NCI-H460 (cell line): ENCODE results near the gene PLEKHM3. TPM values are rescaled to one million over a fixed set of nuclear protein-coding genes. Genes with fewer than 3 reads are reported as not detected.

Source experiments
- DNase-seq: peaks from one replicate; pipeline ENCODE4 v3.0.0-alpha.2; 2016; ENCODE audit warnings: low read depth; ENCODE audit errors: extremely low read depth
- small RNA-seq, 2 experiments: library from RNA; depleted of rRNA; stranded (forward); fragments of <200 nt; gene quantifications; one replicate each; pipeline ENCODE3, GENCODE V24; 2014
- total RNA-seq: library from RNA; depleted of rRNA; stranded (reverse); fragments of >200 nt; shearing (Covaris generic); gene quantifications from 2 replicates; pipeline ENCODE4 v1.2.3, GENCODE V29; 2014; rRNA removed

The PLEKHM3 gene
- total RNA-seq, 1 experiment from 2014 or later, result 6.6 TPM

- DNase-seq, result no peak
Measured at GRCh38 chr2:207772081-207772843, 253.1 kb downstream of the PLEKHM3 start.

- DNase-seq, result no peak
Measured at GRCh38 chr2:207771421-207771820, 253.9 kb downstream of the PLEKHM3 start.

Small RNAs within 50 kb of the gene (small RNA-seq; reads per million reads assigned to genes)
- 0 reads per million in 2 experiments for gene RNA5SP116
- 0 reads per million in 2 experiments for gene RNU6-360P

Other genes starting within 250 kb of the PLEKHM3 start
- not detected in 2 replicates for gene CRYGD, start 99.0 kb upstream of the PLEKHM3 start, total RNA-seq
- not detected in 2 replicates for gene CRYGC, start 104.3 kb upstream of the PLEKHM3 start, total RNA-seq
- gene CRYGB, start 120.6 kb upstream of the PLEKHM3 start, total RNA-seq, result not detected in 2 replicates
- gene CRYGA, start 138.1 kb upstream of the PLEKHM3 start, total RNA-seq, result not detected in 2 replicates
- not detected in 2 replicates for gene C2orf80, start 164.5 kb upstream of the PLEKHM3 start, total RNA-seq
- 867 and 937 TPM in 2 replicates for gene IDH1, start 229.5 kb upstream of the PLEKHM3 start, total RNA-seq
- gene PIKFYVE, start 240.7 kb upstream of the PLEKHM3 start, total RNA-seq, result 34.3 and 38.4 TPM in 2 replicates